ENCODE data around the gene RNF222.

- TF ChIP-seq MAX (IDR thresholded peaks at IDR 0.05) (no peak), CEBPB (IDR thresholded peaks at IDR 0.05) (no peak), EP300 (IDR thresholded peaks at IDR 0.05; ENCODE audit: borderline replicate concordance) (no peak), FOXM1 (IDR thresholded peaks at IDR 0.05; ENCODE audit: borderline replicate concordance, low read depth) (no peak), YY1 (IDR thresholded peaks at IDR 0.05; ENCODE audit: low read depth) (no peak), REST (IDR thresholded peaks at IDR 0.05; ENCODE audit: low read depth) (no peak), NFIC (IDR thresholded peaks at IDR 0.05) (no peak)
Observed at GRCh38 chr17:8392674-8393469, 4.8 kb downstream of the RNF222 start.
